ENCODE results near the gene LARGE1. TPM values are rescaled to one million over a fixed set of nuclear protein-coding genes. Genes with fewer than 3 reads are reported as not detected.

The LARGE1 gene
- total and polyA plus RNA-seq, 2 of the 13 experiments (the other 11 are each of a cell fraction or from before 2014, with no cell fraction given), result 8.4 to 11.0 TPM

- TF ChIP-seq ZNF235 (CRISPR knock-in tag; IDR thresholded peaks at IDR 0.05; ENCODE audit: borderline replicate concordance) (0 out of 2 replicates have a peak, but pooled peaks have one; percentile 32), RXRB (CRISPR knock-in tag; IDR thresholded peaks at IDR 0.05; ENCODE audit: borderline replicate concordance) (peak; percentile 64; the same call in 1 of the 2 replicates), NCOR1 (IDR thresholded peaks at IDR 0.05; ENCODE audit: borderline replicate concordance, low read length) (no peak), ZNF335 (CRISPR knock-in tag; IDR thresholded peaks at IDR 0.05) (no peak), ZNF777 (CRISPR knock-in tag; IDR thresholded peaks at IDR 0.05) (no peak), HNF1B (CRISPR knock-in tag; IDR thresholded peaks at IDR 0.05) (no peak), ZNF672 (CRISPR knock-in tag; IDR thresholded peaks at IDR 0.05) (no peak), SP4 (CRISPR knock-in tag; IDR thresholded peaks at IDR 0.05) (0 out of 2 replicates have a peak, but pooled peaks have one; percentile 32), NPAS2 (CRISPR knock-in tag; IDR thresholded peaks at IDR 0.05; ENCODE audit: borderline replicate concordance) (no peak), ASH2L (IDR thresholded peaks at IDR 0.05; ENCODE audit: insufficient read length, low read depth, low read length) (no peak), ERF (CRISPR knock-in tag; IDR thresholded peaks at IDR 0.05) (0 out of 2 replicates have a peak, but pooled peaks have one; percentile 59), FOXP1 (IDR thresholded peaks at IDR 0.05) (no peak), FOXP1 (CRISPR knock-in tag; IDR thresholded peaks at IDR 0.05) (no peak; the same call in 1 of the 2 replicates), AKNA (CRISPR knock-in tag; IDR thresholded peaks at IDR 0.05; ENCODE audit: borderline replicate concordance) (no peak), ISL2 (CRISPR knock-in tag; IDR thresholded peaks at IDR 0.05) (0 out of 2 replicates have a peak, but pooled peaks have one; percentile 32), TEAD2 (CRISPR knock-in tag; IDR thresholded peaks at IDR 0.05) (no peak), GATAD2A (CRISPR knock-in tag; IDR thresholded peaks at IDR 0.05) (peak; percentile 65; the same call in 1 of the 2 replicates), ZNF891 (CRISPR knock-in tag; IDR thresholded peaks at IDR 0.05) (no peak), PAF1 (CRISPR knock-in tag; IDR thresholded peaks at IDR 0.05) (no peak), ZSCAN5A (CRISPR knock-in tag; IDR thresholded peaks at IDR 0.05; ENCODE audit: borderline replicate concordance) (peak; percentile 79; the same call in 1 of the 2 replicates), IKZF1 (IDR thresholded peaks at IDR 0.05) (no peak), NFKBIZ (CRISPR knock-in tag; IDR thresholded peaks at IDR 0.05) (peak; percentile 51; the same call in 1 of the 2 replicates)
These were observed 340.7 kb downstream of the LARGE1 start (continued) for GRCh38 chr22:33579448-33580093.
